Bronchial epithelial cell (primary cell): Measurements from ENCODE around the gene TOMM22. TPM values are rescaled to one million over a fixed set of nuclear protein-coding genes. Genes with fewer than 3 reads are reported as not detected.
A peak's percentile ranks its signal among the peaks of the same experiment; 100 is the strongest.

ENCODE experiments used
- DNase-seq: peaks from one replicate; pipeline ENCODE4 v3.0.0-alpha.2; 2010; ENCODE audit warnings: low read depth
- FAIRE-seq: peaks from 2 replicates; lab custom pipeline; 2011; peaks lifted over from hg19 to GRCh38; lab: Jason Lieb, UNC
- H3K27me3 ChIP-seq: 2 replicates; pipeline ENCODE4 v1.5.1; 2011; ENCODE audit warnings: low read length; ENCODE audit not compliant: control insufficient read depth, insufficient read depth
- H3K36me3 ChIP-seq: 2 replicates; pipeline ENCODE4 v1.5.1; 2011; ENCODE audit warnings: low read length; ENCODE audit not compliant: control insufficient read depth, insufficient read depth
- H3K4me3 ChIP-seq: 2 replicates; pipeline ENCODE4 v1.5.1; 2011; ENCODE audit warnings: mild to moderate bottlenecking, low read depth, low read length, control low read depth
- total RNA-seq: library from RNA; depleted of rRNA; stranded (reverse); fragments of >200 nt; gene quantifications from 2 replicates; pipeline ENCODE4 v1.2.1, GENCODE V29; 2014
- TF ChIP-seq, protein P1 (sequence below): IDR thresholded peaks from 2 replicates; pipeline ENCODE4 v1.5.1; 2011; ENCODE audit warnings: mild to moderate bottlenecking, moderate library complexity, low read length, control low read depth, inconsistent platforms; ENCODE audit not compliant: insufficient read depth, severe bottlenecking

Gene TOMM22
- total RNA-seq, 1 donor from 2014 or later, result 70.0 TPM

DNA sequence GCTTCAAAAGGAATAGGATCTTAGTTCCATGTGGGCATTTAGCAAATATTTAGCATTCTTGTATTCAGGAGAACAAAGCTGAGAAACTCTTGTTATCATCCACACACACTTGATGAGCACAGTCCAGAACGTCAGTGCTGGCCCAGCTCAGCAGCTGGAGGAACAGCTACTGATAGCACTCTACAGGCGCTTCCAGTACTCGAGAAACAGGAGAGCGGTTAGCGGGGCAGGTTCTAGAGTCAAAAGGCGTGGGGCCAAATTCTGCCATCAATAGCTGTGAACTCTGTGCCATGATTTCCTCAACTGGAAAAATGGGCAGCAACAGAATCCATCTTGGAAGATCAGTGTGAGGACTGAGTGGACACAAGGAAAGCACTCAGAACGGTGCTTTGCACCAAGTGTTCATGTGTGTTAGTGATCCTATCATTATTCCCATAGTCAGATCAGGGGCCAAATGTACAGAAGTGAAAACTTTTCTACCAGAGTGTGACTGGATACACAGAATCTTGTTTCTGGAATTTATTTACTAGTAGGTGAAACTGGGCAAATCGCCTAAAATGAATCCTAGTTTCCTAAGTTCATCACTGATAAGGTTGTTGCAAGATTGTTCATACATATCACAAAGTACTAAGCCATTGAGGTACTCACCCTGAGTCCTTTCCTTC, 15.8 kb downstream of the TOMM22 start:
- DNase-seq, result no peak
- Histone ChIP-seq H3K4me3 (no peak overlapping the region), H3K27me3 (no peaks in the 10 kb centered on the region), H3K36me3 (peaks cover 6% of the 10 kb centered on the region)
- no peak for FAIRE-seq
- TF ChIP-seq, protein P1, sequence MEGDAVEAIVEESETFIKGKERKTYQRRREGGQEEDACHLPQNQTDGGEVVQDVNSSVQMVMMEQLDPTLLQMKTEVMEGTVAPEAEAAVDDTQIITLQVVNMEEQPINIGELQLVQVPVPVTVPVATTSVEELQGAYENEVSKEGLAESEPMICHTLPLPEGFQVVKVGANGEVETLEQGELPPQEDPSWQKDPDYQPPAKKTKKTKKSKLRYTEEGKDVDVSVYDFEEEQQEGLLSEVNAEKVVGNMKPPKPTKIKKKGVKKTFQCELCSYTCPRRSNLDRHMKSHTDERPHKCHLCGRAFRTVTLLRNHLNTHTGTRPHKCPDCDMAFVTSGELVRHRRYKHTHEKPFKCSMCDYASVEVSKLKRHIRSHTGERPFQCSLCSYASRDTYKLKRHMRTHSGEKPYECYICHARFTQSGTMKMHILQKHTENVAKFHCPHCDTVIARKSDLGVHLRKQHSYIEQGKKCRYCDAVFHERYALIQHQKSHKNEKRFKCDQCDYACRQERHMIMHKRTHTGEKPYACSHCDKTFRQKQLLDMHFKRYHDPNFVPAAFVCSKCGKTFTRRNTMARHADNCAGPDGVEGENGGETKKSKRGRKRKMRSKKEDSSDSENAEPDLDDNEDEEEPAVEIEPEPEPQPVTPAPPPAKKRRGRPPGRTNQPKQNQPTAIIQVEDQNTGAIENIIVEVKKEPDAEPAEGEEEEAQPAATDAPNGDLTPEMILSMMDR, result no peak

DNA sequence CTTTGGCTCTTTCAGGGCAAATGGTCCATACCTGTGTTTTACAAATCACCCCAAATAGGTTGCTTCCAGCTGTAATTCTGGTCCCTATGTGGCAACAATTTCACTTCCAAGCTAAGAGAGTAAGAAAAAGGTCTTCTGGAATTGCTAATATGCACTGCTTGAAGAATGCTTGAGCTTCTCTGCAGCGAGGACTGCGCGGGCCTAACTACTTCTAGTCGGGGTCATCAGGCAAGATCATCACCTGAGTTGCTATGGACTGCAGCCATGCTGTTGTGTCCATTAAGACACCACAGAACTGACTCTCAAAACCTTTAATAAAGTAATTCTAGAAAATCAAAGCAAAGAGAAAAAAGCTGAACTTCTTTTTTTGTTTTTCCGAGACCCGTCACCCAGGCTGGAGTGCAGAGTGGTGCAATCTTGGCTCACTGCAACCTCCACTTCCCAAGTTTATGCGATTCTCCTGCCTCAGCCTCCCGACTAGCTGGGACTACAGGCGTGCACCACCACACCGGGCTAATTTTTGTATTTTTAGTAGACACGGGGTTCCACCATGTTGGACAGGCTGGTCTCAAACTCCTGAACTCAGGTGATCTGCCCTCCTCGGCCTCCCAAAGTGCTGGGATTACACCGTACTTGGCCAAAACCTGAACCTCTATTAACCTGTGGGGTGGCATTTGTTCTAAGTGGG, 16.8 kb downstream of the TOMM22 start:
- FAIRE-seq (no peak), DNase-seq (no peak)
- TF ChIP-seq, protein P1, result no peak
- Histone ChIP-seq H3K4me3 (peak overlapping the region; percentile 85), H3K27me3 (no peaks in the 10 kb centered on the region), H3K36me3 (peaks cover 2% of the 10 kb centered on the region)

DNA sequence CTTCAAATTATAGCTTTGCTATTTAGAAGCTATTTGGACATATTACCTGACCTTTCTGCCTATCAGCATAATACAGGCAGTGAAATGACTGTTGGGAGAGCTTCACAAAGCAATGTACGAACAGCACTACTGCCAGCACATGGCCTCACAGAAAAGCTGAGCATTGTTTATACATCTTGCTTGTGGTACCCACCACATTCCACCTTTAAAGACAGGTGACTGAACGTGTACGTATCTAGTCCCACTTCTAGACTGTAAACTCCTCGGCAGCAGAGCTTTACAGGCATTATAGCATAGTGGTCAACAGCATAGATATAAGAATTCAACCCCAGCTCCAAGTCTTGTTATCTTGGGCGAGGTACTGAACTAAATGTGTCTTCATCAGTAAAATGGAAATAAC, 17.4 kb downstream of the TOMM22 start:
- DNase-seq (no peak), FAIRE-seq (no peak)
- H3K27me3 ChIP-seq, result no peaks in the 10 kb centered on the region
- TF ChIP-seq, protein P1, result no peak
- H3K4me3 ChIP-seq, result peak overlapping the region; percentile 85
- H3K36me3 ChIP-seq, result peaks cover under 1% of the 10 kb centered on the region

DNA sequence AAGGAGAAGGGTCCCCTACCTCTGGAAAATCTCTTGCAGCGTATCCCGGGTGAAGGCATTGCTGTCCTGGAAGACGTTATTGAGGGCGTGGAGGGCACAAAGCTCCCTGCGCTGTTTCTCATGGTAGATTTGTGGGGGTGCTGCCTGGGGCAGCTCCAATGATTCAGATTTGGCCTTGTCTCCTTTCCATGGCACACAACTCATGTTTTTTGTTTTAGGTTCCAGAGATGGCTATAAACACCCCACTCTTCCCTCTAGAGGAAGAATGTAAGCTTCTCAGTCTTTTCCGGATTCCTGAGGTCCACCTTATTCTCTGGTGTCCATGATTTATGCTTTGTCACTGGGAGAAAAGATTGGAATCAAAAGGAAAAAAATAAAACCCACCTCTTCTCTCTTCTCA, 18.0 kb downstream of the TOMM22 start:
- H3K4me3 ChIP-seq, result peak overlapping the region; percentile 85
- FAIRE-seq (no peak), DNase-seq (peak; percentile 49)
- TF ChIP-seq, protein P1, result no peak
- H3K27me3 ChIP-seq, result no peaks in the 10 kb centered on the region
- no peaks in the 10 kb centered on the region for H3K36me3 ChIP-seq

DNA sequence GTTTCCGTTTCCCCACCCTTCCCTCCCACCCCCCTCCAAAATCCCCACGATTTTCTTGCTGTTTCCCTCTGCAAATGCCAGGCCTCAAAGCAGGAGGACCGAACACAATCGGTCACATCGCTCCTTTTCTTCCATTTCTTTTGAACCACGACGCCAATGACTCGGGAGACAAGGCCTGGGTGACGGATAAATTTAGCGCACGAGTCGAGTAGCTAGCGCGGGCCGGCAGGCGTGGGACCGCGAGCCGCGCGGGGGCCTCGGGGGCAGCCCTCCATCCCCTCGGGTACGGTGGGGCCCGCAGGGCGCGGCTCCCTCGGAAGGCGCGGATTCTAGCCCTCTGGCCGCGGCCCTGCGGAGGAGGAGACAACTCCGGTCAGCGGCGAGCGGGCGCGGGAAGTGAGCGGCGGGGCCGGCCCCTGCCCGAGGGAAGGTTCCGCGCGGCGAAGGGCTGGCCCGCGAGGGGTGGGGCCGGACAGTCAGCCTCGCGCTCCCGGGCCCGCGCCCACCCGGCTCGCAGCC, 18.6 kb downstream of the TOMM22 start:
- TF ChIP-seq, protein P1, result no peak
- Histone ChIP-seq H3K36me3 (no peaks in the 10 kb centered on the region), H3K27me3 (no peaks in the 10 kb centered on the region), H3K4me3 (peak overlapping the region; percentile 85)
- DNase-seq, result no peak
- FAIRE-seq, result no peak
